ENCODE results near the gene CNGA3. TPM values are rescaled to one million over a fixed set of nuclear protein-coding genes. Genes with fewer than 3 reads are reported as not detected.

Gene CNGA3
- total and polyA plus RNA-seq, 2 of the 8 experiments (the other 6 are each of a cell fraction or from before 2014, with no cell fraction given): 0.02 TPM; not detected in 1

DNA sequence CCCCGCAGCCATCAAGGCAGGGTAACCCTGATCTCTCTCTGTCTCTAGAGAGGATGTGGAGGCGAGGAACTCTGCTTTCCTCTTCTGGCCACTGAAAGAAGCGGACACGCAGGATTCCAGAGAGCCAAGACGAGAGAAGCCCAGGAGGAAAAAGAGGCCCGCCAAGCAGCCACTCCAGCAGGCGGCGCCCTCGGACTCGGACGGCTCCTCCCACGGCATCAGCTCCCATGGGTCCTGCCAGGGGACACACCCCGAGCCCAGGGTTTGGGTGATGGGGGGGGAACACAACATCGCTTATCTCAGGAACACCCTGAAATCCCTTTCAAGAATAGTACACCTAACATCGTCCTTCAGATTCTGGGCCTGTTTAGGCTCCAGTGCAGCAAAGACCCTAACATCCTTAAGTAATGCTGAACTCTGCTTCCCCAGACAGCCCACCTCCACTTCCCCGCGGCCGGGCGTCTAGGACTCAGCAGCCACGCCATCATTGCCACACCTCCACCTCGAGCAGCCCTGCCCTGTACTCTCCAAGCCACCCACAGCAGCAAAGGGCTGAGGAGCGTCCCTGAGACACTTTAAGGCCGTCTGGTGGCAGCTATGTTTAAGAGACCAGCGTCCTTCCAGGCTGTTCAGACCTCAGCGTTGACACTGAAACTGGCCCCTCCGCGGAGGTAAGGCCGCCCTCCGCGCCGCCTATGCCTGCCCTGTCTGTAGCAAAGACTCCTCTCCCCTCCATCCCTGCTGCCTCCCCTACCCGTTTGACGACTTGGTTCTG lies 34.3 kb upstream of the CNGA3 start:
- H3K56ac ChIP-seq (replicated peaks; ENCODE audit: insufficient read length, low read depth, low read length): no peak overlapping the region
- H4K8ac ChIP-seq (ENCODE audit: extremely low read depth, insufficient read depth, low read length): no peak overlapping the region; the same call in 1 of the 2 replicates
- H4K91ac ChIP-seq (replicated peaks; ENCODE audit: insufficient read length, low read length): no peak overlapping the region
- no peak overlapping the region for H3K4ac ChIP-seq (replicated peaks; ENCODE audit: insufficient read length, low read depth, low read length)
- ChIA-PET CTCF (ENCODE audit: partially characterized antibody) (interaction anchor here (0.5 to 2.4 kb wide), 17 partner anchors 12 to 1497 kb away, joined by 3 to 15 read pairs (median 4); no protein-coding TSS in a partner anchor), POLR2A (ENCODE audit: partially characterized antibody) (no interaction called here)
- 86% methylated on average over 33 of the region's 33 CpGs; no CpG with 5 or more reads in 1 of the 2 experiments for WGBS, 2 experiments (ENCODE audit: extremely low coverage in 1 of 2, insufficient coverage in 1 of 2, insufficient read length in 1 of 2, insufficient replicate concordance in 2 of 2, low coverage in 1 of 2, low lambda C conversion rate in 2 of 2, missing lambda C conversion rate in 1 of 2)
- H3K18ac ChIP-seq (ENCODE audit: extremely low read depth, low read length): peak overlapping the region; percentile 24; the same call in 1 of the 2 replicates
- no peaks in the 10 kb centered on the region for H3K27me3 ChIP-seq (replicated peaks in 1 of 4; ENCODE audit: control insufficient read depth in 3 of 4, extremely low read depth in 1 of 4, insufficient read depth in 3 of 4, low read length in 3 of 4)
- no peak overlapping the region for H3K4me2 ChIP-seq (ENCODE audit: insufficient read depth in 1 of 2, low read depth in 2 of 2, low read length in 2 of 2)
- no peak overlapping the region for H3K14ac ChIP-seq (ENCODE audit: insufficient read length)
- DNase-seq (ENCODE audit: low read depth in 1 of 2, low spot score in 2 of 2) (peak in 1 of 2 experiments; percentile 78), FAIRE-seq (no peak)
- no peak overlapping the region for H2BK120ac ChIP-seq (replicated peaks; ENCODE audit: low read depth, low read length)
- H3K4me3 ChIP-seq (ENCODE audit: extremely low read depth in 1 of 4, insufficient read depth in 2 of 4, low read depth in 3 of 4, low read length in 4 of 4): no peak overlapping the region
- H4K5ac ChIP-seq (ENCODE audit: insufficient read length, low read depth, low read length): no peak overlapping the region
- H2BK12ac ChIP-seq (ENCODE audit: low read depth, low read length): no peak overlapping the region
- H3K36me3 ChIP-seq (ENCODE audit: control insufficient read depth in 2 of 4, insufficient read depth in 4 of 4, low read length in 3 of 4): no peaks in the 10 kb centered on the region
- no peak overlapping the region for H3K9ac ChIP-seq (replicated peaks in 1 of 4; ENCODE audit: extremely low read depth in 1 of 4, low read depth in 3 of 4, low read length in 3 of 4)
- TF ChIP-seq RAD21 (IDR thresholded peaks at IDR 0.05 in 1 of 2, conservative IDR thresholded peaks at IDR 0.05 in 1 of 2; ENCODE audit: low read depth in 2 of 2, low read length in 2 of 2) (peak; percentile 41 to 67; a peak in 3 of 4 replicates), CHD2 (IDR thresholded peaks at IDR 0.05; ENCODE audit: low read length) (no peak)
- TF ChIP-seq, protein P1, sequence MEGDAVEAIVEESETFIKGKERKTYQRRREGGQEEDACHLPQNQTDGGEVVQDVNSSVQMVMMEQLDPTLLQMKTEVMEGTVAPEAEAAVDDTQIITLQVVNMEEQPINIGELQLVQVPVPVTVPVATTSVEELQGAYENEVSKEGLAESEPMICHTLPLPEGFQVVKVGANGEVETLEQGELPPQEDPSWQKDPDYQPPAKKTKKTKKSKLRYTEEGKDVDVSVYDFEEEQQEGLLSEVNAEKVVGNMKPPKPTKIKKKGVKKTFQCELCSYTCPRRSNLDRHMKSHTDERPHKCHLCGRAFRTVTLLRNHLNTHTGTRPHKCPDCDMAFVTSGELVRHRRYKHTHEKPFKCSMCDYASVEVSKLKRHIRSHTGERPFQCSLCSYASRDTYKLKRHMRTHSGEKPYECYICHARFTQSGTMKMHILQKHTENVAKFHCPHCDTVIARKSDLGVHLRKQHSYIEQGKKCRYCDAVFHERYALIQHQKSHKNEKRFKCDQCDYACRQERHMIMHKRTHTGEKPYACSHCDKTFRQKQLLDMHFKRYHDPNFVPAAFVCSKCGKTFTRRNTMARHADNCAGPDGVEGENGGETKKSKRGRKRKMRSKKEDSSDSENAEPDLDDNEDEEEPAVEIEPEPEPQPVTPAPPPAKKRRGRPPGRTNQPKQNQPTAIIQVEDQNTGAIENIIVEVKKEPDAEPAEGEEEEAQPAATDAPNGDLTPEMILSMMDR (IDR thresholded peaks at IDR 0.05; ENCODE audit: control extremely low read depth in 1 of 3, insufficient read depth in 1 of 3, low read depth in 1 of 3, low read length in 3 of 3): peak; percentile 44 to 63 (median 54)
- H3K9me3 ChIP-seq (ENCODE audit: insufficient read depth in 2 of 2, low read depth in 1 of 2, low read length in 1 of 2): no peaks in the 10 kb centered on the region
- no peaks in the 10 kb centered on the region for H3K79me2 ChIP-seq (ENCODE audit: control insufficient read depth in 1 of 2, insufficient read depth in 2 of 2, low read length in 2 of 2)
- H2BK15ac ChIP-seq (ENCODE audit: low read length): no peak overlapping the region
- H4K20me1 ChIP-seq (replicated peaks in 1 of 2; ENCODE audit: control insufficient read depth in 1 of 2, insufficient read depth in 2 of 2, low read length in 2 of 2): no peaks in the 10 kb centered on the region
- peaks cover 0 to 4% (median 0%) of the 10 kb centered on the region in 4 experiments; a peak in 3 of 7 replicates for H3K4me1 ChIP-seq (replicated peaks in 1 of 4; ENCODE audit: control insufficient read depth in 3 of 4, insufficient read depth in 4 of 4, low read length in 3 of 4)
- no peaks in the 10 kb centered on the region for H3K79me1 ChIP-seq (ENCODE audit: low read depth, low read length)
- H2AK5ac ChIP-seq (ENCODE audit: low read depth, low read length): no peak overlapping the region
- no peak overlapping the region for H2BK5ac ChIP-seq (ENCODE audit: low read depth, low read length)
- no peak overlapping the region for H2BK20ac ChIP-seq (ENCODE audit: low read length)
- no peak overlapping the region for H3K27ac ChIP-seq (ENCODE audit: low read depth, low read length)
- H3K23ac ChIP-seq (ENCODE audit: insufficient read length): no peak overlapping the region
- peak overlapping the region; percentile 79; the same call in 1 of the 2 replicates for H2AFZ ChIP-seq (ENCODE audit: low read length)
- H3K23me2 ChIP-seq (ENCODE audit: low read depth, low read length): no peaks in the 10 kb centered on the region
